ENCODE results near the gene CXCL8.

The CXCL8 gene

DNA sequence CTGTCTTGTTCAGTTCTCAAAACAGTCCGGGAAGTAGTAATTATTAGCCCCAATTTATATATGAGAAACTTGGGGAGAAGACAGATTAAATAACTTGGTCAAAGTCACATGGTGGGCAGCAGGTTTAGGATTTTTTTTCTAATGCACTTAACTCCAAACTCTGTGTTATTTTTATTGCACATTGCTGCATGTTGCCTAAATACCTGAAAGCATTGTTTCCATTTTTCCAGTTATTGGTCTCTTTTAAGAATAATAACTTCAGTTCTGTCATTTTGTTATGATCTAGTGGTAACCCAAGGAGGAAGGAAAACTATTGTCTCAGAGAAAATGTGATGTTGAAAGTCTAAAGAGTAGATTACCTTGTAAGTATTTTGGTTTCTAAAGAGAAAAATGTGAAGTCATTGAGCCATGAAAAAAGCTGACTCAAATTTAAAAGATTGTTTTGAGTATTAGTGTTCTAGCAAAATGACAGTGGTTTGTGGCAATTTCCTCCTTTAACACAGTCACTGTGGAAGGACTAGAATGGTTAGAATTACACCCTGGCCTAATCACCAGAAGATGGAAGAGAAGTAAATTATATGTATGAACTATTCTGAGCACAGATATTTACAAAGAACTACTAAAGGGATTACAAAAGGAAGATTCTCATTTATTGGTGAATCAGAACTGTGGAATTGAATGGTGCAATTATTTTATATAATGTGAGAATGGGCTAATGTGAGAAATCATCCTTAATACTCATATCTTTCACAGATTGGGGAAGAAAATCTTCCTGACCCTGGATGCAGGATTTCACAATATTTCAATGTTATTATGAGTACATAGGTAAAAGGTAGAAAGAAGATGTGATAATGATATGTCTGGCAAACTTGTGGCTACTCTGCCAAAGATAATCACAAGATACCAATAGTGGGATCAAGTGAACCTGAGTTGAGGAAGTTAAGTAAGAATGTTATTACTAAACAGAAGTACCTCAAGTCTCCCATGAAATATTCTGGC, 21.7 kb upstream of the CXCL8 start:
- DNase-seq, result no peak

DNA sequence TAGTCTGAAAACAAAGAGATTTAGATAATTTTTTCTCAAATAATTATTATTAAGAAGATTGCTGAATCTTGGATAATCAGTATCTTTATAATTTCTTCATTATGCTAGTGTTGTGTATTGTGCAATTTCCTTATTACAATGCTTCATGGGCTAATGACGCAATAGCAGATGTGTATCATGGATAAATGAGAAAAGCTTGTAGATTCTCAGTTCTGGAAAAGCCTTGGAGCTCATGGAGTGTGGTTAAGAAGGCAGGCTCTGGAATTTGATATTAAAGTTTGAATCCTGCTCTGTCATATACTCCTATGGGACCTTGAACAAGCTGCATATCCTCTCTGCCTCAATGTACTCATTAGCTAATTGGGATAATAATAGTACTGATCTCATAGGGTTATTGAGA, 18.9 kb upstream of the CXCL8 start:
- DNase-seq, result no peak

DNA sequence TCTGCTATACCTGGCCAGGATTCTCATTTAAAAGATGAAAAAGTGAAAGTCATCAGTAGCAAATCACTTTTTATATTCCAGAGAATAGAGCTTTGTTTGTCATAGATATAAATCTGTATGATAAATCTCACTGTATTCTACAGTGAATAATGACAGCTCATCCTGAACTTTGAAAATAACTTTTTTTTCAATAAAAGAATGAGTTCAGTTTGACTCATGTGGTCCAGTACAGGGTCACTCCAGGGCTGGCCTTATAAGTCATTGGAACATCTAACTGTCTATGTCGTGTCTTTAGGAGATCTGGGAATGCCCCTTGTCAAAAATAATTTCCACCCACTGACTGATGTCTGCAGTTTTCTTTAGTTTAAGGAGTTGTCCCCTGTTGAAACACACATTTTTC, 18.5 kb upstream of the CXCL8 start:
- DNase-seq, result no peak

DNA sequence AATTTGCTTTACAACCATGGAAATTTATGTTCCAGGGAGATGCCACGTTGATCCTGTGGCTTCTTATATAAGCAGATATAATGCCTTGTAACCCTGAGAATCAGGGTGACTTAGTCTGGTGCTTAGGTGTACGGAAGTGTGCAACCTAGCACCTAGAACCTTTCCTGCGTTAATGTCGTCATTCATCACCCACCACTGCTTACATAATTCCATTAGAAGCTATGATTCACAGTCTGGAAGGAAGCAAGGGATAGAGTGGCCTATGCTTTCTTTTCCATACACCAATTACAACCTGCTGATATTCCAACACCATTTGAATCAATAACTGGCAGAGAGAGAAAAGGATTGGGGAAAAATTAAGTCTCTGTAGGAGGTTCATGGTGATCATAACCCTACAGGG, 17.3 kb upstream of the CXCL8 start:
- DNase-seq, result no peak

DNA sequence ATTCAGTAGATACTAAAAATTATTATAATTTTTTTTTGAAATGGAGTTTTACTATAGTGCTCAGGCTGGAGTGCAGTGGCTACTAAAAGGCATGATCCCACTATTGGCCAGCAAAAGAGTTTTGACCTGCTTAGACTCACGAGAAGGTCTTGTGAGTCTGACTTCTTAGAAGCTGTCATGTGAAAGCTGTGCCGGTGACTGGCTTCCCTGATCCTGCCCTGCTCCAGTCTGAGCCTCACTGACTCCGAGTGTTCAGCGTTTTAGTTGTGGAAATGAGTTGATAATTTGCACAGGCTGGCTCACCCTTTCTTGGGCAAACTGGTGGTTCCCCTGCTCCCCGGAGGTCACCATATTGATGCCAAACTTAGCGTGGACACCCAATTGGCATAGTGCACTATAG, 16.4 kb upstream of the CXCL8 start:
- DNase-seq, result no peak

DNA sequence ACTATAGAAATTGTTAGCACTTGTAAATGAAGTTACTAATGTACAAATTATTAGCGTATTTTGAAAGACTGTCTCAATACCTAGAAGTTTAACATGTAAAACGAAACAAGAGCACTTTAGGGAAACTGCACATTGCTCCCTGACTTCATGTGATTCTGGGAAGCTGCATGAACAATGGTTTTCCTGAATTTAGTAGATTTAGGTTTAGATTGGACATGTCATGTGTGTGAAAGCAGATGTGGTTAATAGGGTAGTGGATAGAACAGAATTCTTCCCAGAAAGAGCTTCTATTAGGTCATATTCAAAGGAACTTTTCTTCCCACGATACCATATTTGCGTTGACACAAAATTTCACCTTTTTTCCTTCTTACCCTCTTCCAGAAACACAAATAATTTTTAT, 14.9 kb upstream of the CXCL8 start:
- DNase-seq, result no peak

DNA sequence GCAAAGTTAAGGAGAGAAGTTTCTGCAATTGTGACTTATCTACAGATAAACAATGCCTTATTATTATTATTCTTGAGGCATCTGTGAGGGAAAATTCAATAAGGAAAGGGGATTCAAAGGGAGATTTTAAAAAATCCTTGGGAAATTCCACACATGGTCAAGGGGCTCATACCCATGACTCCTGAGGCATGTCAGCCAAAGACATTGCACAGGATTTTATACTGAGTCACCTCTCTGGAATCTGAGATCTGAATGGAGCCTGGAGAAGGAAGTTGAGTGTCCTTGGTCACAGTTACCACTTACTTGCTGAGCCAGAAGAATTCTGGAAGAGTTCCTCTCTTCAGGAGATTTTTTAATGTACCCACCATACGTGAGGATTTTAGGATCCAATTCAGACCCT, 14.4 kb upstream of the CXCL8 start:
- DNase-seq, result no peak

DNA sequence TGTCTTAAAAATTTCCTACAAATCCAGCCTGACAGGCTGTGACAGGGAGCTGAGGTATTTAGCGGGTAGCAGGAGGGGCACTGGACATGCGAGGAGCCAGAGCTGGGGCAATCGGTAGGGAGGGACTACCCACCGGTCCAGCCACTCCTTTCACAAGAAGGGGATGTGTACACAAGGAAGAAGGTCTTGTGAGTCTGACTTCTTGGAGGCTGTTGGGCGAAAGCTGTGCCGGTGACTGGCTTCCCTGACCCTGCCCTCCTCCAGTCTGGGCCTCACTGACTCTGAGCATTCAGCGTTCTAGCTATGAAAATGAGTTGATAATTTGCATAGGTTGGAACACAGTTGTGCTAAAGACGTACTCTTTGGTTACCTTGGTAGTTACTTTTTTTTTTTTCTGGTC, 12.7 kb upstream of the CXCL8 start:
- DNase-seq, result no peak

DNA sequence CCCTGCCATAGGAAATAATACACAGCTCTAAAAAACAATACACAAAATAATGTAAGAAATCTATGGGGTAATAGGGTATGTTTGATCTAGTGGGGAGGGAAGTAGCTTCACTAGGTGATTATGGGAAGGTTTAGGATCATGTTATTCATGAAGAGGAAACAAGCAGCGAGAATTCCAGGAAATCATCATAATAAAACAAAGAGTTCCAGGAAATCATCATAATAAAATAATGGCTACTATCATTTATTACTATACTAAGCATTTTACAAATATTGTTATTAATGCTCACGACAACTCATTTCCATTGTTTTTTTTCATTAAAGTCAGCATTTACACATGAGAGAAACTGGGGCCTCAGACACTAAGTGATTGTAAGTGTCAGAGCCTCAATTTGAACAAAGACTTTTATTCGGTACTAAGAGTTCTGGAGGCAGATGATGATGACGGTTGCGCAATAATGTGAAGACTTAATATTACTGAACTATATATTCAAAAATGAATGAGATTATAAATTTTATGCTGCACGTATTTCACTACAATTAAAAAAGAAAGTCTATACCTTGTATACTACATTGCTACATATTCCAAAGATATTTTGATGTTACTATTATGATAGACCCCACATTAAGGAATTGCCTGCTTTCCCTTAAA, 12.2 kb upstream of the CXCL8 start:
- no peak for DNase-seq

DNA sequence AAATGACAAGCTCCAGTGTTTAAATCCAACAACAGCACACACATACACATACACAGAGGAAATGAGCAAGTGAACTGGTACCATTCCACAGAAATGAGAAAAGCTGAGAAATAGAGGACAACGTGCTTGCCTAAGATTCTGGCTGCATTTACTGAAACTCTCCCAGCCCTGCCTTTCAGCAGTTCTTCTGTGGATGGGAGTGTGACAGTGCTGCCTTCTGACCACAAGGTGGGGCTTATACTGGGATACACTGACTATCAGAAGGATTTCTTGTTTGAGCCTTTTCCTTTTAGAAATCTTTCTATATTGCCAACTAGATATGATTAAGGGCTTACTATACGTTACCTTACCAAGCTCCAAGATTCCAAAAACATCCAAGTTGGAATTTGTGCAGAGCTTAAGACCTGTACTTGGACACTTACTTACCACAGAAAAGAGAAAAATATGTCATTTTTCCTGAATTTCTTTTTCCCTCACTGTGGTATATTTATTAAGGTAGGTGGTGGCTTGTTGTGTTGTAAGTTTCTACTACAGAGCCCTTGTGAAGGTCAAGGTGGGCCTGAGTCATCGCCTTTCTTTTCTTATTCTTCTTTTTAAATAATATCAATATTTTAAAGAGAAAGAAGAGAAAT, 10.7 kb upstream of the CXCL8 start:
- DNase-seq, result no peak

DNA sequence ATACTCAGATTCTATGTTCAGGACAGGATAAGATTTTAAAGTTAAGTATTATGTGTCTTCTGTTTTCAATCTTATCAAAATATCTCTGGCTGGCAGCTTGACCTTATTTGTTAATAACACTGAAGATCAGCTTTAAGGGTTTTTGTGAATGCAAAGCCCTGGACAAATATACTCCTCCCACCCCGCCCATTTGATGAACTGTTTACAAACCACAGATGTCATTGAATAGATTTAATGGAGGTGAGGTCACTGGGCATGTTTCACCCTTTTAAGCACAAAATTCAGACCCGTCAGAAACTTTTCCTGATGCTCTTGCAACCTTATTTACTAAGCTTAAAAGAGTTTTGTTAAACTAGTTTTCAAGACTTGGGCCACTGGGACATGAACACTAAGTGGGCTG, 10.1 kb upstream of the CXCL8 start:
- DNase-seq, result no peak

DNA sequence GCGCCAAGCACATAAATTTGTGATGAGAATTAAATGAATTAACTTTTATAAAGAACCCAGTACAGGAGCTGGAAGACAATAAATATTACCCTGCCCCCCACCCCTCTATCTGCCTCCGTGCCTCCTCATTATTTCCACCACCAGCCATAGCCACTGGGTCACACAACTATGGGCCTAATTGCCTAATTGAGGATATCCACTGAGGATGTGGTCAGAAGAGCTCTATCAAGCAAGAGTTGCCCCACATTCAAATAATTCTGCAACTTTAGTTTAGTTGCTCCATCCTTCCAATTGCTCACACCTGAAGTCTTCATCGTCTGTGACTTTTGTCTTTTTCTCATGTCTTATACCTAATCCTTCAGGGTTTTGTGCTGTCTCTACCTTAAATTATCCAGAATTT, 9.5 kb upstream of the CXCL8 start:
- DNase-seq, result no peak

DNA sequence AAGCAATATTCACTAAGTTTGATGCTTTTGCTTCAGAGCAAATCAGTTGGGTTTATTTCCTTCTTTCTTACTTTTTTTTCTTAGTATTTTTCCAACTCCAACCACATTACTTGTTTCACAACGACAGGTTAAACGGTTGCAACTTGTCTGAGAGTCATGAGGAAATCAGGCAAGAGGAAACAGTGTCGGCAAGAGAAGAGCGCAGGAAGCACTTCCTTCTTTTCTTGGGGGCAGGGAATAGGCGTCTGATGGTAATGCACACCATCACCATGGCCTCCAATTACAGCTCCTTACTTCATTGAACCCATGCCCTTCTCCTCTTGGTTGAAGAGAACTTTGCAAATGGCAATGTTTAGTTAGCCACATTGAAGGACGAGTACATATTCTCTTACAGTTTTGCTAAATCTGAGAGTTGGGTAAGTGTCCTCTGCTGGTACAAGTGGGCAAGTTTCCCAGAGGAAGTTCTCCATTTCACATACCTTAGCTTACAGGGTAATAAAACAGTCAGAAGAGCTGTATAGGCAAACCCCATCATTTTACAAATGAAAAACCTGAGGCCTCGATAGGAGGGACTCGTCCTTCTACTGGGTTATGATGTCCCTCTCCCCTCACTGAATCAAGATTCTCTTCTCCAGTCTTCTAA, 8.3 kb upstream of the CXCL8 start:
- no peak for DNase-seq

DNA sequence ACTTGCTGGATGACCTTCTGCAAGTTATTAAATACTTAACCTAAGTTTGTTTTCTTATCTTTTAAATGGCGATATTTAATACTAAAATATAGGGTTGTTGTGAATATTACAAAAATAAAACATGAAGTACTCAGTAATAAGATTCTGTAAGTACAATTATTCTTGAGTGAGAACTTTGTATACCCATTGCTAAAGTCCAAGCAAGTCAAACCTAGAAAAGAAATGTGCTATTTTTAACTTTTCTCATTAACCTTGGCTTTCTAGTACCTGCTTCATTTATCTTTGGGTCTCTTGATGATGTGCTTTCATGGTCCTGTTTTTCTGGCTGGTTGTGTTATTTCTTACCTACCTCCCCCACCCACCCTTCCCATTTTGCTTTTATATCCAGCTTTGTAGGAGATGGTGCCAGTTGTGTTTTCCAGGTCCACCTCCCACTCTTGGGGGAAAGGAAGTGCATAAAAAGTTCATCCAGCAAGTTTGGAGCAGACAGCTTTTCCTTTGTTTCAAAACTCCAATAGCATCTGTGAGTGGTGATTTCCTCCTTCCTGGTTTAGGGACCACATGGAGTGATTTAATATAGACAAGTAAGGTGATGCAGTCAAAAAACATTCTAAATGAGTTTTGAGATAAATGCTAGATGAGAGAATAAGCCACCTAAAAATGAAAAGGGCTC, 7.5 kb upstream of the CXCL8 start:
- DNase-seq, result no peak

DNA sequence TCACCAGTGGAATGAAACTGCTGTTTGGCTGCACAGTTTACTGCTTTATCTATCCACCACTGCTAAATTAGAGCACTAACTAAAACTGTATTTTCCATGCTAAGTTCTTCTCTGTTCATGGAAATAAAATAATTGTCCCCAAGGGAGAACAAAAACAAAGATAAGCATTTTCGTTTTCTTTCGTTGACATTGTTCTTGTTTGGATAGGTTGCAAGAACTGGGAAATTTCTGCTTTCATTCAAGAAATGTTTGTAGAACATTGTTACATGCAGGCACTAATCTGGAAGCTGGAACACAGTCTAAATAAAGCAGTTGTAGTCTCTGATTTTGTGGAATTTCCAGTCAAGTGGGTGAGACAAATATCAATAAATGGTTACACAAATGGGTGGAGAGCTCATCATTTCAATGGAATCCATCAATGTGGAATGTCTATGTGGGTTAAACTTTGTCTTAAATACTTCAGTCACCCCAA, 5.8 kb upstream of the CXCL8 start:
- no peak for DNase-seq

DNA sequence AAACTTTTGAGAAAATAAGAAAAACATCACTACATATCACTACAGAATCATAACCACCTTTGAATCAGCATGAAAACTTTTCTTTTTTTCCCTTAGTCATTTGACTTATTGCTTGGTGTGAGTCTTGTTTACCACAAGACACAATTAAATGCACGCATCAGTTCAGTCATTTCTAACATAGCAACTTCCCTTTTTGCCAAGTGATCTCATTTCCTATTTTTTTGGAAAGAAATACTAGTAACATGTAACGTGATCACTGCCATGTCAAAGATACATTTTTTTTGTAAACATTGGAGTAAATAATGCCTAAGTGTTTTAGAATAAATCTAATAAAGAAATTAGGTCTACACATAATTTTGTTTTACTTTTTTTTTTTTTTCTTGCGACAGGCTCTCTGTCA, 5.1 kb upstream of the CXCL8 start:
- no peak for DNase-seq

DNA sequence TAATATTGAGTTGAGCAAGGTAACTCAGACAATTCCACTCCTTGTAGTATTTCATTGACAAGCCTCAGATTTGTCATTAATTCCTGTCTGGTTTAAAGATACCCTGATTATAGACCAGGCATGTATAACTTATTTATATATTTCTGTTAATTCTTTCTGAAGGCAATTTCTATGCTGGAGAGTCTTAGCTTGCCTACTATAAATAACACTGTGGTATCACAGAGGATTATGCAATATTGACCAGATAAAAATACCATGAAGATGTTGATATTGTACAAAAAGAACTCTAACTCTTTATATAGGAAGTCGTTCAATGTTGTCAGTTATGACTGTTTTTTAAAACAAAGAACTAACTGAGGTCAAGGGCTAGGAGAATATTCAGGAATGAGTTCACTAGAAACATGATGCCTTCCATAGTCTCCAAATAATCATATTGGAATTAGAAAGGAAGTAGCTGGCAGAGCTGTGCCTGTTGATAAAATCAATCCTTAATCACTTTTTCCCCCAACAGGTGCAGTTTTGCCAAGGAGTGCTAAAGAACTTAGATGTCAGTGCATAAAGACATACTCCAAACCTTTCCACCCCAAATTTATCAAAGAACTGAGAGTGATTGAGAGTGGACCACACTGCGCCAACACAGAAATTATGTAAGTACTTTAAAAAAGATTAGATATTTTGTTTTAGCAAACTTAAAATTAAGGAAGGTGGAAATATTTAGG, 821 bp downstream of the CXCL8 start:
- no peak for DNase-seq

DNA sequence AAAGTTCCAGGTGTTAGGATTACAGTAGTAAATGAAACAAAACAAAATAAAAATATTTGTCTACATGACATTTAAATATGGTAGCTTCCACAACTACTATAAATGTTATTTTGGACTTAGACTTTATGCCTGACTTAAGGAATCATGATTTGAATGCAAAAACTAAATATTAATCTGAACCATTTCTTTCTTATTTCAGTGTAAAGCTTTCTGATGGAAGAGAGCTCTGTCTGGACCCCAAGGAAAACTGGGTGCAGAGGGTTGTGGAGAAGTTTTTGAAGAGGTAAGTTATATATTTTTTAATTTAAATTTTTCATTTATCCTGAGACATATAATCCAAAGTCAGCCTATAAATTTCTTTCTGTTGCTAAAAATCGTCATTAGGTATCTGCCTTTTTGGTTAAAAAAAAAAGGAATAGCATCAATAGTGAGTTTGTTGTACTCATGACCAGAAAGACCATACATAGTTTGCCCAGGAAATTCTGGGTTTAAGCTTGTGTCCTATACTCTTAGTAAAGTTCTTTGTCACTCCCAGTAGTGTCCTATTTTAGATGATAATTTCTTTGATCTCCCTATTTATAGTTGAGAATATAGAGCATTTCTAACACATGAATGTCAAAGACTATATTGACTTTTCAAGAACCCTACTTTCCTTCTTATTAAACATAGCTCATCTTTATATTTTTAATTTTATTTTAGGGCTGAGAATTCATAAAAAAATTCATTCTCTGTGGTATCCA, 1.6 kb downstream of the CXCL8 start:
- no peak for DNase-seq

DNA sequence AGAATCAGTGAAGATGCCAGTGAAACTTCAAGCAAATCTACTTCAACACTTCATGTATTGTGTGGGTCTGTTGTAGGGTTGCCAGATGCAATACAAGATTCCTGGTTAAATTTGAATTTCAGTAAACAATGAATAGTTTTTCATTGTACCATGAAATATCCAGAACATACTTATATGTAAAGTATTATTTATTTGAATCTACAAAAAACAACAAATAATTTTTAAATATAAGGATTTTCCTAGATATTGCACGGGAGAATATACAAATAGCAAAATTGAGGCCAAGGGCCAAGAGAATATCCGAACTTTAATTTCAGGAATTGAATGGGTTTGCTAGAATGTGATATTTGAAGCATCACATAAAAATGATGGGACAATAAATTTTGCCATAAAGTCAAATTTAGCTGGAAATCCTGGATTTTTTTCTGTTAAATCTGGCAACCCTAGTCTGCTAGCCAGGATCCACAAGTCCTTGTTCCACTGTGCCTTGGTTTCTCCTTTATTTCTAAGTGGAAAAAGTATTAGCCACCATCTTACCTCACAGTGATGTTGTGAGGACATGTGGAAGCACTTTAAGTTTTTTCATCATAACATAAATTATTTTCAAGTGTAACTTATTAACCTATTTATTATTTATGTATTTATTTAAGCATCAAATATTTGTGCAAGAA, 2.3 kb downstream of the CXCL8 start:
- no peak for DNase-seq

DNA sequence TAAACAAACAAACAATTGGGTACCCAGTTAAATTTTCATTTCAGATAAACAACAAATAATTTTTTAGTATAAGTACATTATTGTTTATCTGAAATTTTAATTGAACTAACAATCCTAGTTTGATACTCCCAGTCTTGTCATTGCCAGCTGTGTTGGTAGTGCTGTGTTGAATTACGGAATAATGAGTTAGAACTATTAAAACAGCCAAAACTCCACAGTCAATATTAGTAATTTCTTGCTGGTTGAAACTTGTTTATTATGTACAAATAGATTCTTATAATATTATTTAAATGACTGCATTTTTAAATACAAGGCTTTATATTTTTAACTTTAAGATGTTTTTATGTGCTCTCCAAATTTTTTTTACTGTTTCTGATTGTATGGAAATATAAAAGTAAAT, 2.9 kb downstream of the CXCL8 start:
- DNase-seq, result no peak

DNA sequence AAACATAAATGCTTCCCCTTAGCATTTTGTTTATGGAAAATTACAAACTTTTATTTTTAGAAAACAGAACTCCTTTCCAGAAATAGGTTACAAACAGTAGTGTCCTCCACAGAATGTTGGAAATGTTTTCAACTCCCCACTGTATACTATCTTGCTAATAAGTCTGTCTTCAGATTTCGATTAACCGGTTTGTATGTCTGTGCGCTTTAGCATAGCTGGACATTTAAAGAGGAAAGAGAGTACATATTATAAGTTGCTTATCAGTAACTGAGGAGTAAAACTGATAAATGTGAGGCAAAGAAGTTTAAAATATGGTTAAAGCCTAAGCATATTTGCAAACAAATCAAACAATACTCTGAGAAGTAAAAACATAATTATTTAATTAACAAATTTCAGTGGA, 3.4 kb downstream of the CXCL8 start:
- no peak for DNase-seq

All from activated T-cell treated with anti-CD3 and anti-CD28 coated beads, Interleukin-2, amount 50 U/mL, for 1 hour (primary cell).